Glomerular visceral epithelial cell (primary cell): ENCODE data around the gene SNTB2.
A peak's percentile ranks its signal among the peaks of the same experiment; 100 is the strongest.
"Not testable (repeated sequence)": the region's sequence is repeated elsewhere in the genome, so short reads cannot be mapped to it uniquely, and the experiment has no call there.

Experiments used
- DNase-seq: peaks from one replicate; pipeline ENCODE4 v3.0.0-alpha.2; 2016; ENCODE audit errors: extremely low spot score

SNTB2 gene

GRCh38 chr16:69186642-69187445 lies at the start of gene SNTB2:
Gene SNTB2, plus strand, starts transcription at chr16:69187164. Its CDS starts 3 bp downstream, at chr16:69187167.
- DNase-seq = peak; percentile 87

GRCh38 chr16:69138608-69139007 lies 48.4 kb upstream of the SNTB2 start:
- DNase-seq = no peak

- not testable (repeated sequence) for DNase-seq
Observed at GRCh38 chr16:69139464-69139863, 47.5 kb upstream of the SNTB2 start.

GRCh38 chr16:69141014-69141413 lies 46.0 kb upstream of the SNTB2 start:
- no peak for DNase-seq

- no peak for DNase-seq
Observed at GRCh38 chr16:69141936-69142335, 45.0 kb upstream of the SNTB2 start.

- DNase-seq = peak; percentile 7
Observed at GRCh38 chr16:69143116-69143515, 43.8 kb upstream of the SNTB2 start.

GRCh38 chr16:69145658-69146057 lies 41.3 kb upstream of the SNTB2 start:
- no peak for DNase-seq

- DNase-seq = not testable (repeated sequence)
Observed at GRCh38 chr16:69149621-69150020, 37.3 kb upstream of the SNTB2 start.

- peak; percentile 68 for DNase-seq
Observed at GRCh38 chr16:69150146-69150865, 36.7 kb upstream of the SNTB2 start.

- no peak for DNase-seq
Observed at GRCh38 chr16:69157196-69157595, 29.8 kb upstream of the SNTB2 start.

GRCh38 chr16:69160192-69160591 lies 26.8 kb upstream of the SNTB2 start:
- DNase-seq = no peak

- no peak for DNase-seq
Observed at GRCh38 chr16:69165584-69165983, 21.4 kb upstream of the SNTB2 start.

GRCh38 chr16:69166221-69166833 lies 20.6 kb upstream of the SNTB2 start:
- DNase-seq = no peak

- no peak for DNase-seq
Observed at GRCh38 chr16:69166946-69167930, 19.7 kb upstream of the SNTB2 start.

- no peak for DNase-seq
Observed at GRCh38 chr16:69169051-69169450, 17.9 kb upstream of the SNTB2 start.

GRCh38 chr16:69169607-69170352 lies 17.2 kb upstream of the SNTB2 start:
- no peak for DNase-seq

GRCh38 chr16:69171325-69172084 lies 15.5 kb upstream of the SNTB2 start:
- no peak for DNase-seq

- no peak for DNase-seq
Observed at GRCh38 chr16:69176033-69176800, 10.7 kb upstream of the SNTB2 start.

GRCh38 chr16:69179328-69180010 lies 7.5 kb upstream of the SNTB2 start:
- DNase-seq = peak; percentile 55
